CD4-positive, alpha-beta T cell treated with Interleukin-4 for 1 hour (primary cell): ENCODE measurements around the gene HEPACAM.
A peak's percentile ranks its signal among the peaks of the same experiment; 100 is the strongest.

Experiments
- DNase-seq, 2 donors: peaks; one replicate each; pipeline ENCODE4 v3.0.0-alpha.2; 2020 to 2022

HEPACAM gene

DNA sequence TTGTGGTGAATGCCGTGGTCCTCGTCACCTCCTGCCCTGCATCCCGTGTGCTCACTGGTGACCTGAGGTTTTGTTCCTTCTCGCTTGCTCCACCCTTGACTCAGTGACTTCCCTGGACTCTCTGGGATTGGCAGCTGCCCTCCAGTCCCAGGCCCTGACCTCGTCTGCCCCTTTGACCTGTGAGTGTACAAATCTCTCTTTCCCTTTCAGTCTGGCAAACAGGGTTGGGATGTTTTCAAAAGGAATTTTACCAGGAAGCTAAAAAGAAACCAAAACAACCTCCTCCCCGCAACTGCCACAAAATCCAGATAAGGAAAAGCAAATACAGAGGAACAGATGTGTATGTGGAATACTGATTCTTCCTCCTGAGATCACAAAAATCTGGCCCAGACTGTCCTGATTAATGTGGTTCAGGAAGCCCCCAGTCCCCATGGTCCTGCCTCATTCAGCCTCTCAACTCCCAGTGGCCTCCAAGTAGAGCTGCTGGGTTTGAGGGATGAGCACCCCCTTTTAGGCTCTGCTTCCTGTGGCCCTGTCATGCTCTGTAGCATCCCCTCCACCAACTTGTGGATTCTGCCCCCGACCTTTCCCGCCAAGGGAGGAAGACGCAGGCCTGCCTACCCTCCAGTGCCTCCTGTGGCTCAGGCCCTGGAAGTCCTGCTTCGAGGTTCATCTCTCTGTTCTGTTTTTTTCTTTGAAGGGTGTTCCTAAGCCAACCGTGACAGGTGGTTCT, 53.3 kb downstream of the HEPACAM start:
- peak in 1 of 2 donors; percentile 5 for DNase-seq

- no peak for DNase-seq
Measured at GRCh38 chr11:124880958-124881357, 54.9 kb downstream of the HEPACAM start.

GRCh38 chr11:124880290-124880611, 55.6 kb downstream of the HEPACAM start:
- DNase-seq, result no peak

DNA sequence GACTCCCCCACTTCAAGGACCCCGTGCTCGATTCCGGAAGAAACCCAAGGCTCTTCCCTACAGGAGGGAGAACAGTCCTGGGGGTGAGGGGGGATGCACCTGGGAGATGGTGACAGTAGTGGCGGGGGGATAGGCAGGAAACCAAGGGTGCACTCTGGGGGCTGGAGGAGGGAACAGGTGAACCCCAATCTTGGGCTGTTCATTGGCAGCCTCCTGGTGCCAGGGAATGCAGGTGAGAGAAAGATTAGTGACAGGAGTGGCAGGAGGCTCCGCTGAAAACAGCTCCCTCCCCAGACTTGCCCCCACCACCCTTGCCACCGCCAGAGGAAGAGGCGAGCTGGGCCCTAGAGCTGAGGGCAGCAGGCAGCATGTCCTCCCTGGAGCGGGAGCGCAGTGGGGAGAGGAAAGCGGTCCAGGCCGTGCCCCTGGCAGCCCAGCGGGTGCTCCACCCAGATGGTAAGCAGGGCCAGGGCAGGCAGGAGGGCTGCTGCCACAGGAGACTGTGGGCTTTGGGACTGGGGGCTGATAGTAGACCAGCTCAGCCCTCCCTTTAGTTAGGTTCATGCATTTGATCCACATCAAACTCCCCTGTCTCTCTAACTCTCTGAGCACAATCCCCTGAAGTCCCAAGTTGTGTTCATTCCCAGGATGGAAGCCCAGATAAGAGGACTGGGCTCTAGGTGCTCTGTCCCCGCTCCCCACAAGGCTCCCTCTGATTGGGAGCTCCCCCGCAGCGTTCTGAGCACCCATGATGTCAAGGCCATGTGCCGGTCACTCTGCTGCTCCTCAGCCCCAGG, 56.2 kb downstream of the HEPACAM start:
- no peak for DNase-seq

DNA sequence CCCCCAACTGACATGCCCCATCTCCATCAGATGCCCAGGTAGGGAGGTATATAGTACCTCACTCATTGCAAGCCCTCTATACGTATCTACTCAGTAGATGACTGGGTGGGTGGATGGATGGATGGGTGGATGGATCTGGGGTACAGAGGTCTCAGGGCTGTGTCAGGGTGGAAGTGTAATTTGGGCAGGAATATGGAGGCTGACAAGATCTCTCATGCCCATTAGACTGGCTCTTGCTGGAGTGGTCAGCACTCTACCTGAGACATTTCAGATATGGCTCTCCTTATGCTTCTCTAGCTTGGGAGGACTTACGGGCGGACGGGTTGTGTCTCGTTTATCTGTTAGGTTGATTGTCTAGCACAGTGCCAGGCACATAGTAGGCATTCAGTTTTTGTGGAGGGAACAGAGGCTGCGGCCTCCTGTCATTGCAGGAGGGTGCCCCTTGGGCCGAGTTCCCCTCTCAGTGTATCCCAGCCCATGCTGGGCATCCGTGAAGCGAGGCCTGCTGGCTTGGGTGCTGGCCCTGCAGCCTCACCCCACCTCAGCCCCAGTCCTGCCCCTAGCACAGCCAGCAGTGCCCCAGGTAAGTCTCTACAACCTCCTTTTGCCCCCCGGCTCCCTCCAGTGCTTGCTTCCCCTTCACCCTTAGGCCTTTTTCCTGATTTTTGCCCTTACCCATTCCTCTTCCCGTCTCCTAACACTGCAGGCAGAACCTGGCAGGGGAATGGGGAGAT, 56.9 kb downstream of the HEPACAM start:
- DNase-seq, result no peak

- no peak for DNase-seq
Measured at GRCh38 chr11:124877910-124878758, 57.7 kb downstream of the HEPACAM start.

- no peak for DNase-seq
Measured at GRCh38 chr11:124877631-124877909, 58.3 kb downstream of the HEPACAM start.

DNA sequence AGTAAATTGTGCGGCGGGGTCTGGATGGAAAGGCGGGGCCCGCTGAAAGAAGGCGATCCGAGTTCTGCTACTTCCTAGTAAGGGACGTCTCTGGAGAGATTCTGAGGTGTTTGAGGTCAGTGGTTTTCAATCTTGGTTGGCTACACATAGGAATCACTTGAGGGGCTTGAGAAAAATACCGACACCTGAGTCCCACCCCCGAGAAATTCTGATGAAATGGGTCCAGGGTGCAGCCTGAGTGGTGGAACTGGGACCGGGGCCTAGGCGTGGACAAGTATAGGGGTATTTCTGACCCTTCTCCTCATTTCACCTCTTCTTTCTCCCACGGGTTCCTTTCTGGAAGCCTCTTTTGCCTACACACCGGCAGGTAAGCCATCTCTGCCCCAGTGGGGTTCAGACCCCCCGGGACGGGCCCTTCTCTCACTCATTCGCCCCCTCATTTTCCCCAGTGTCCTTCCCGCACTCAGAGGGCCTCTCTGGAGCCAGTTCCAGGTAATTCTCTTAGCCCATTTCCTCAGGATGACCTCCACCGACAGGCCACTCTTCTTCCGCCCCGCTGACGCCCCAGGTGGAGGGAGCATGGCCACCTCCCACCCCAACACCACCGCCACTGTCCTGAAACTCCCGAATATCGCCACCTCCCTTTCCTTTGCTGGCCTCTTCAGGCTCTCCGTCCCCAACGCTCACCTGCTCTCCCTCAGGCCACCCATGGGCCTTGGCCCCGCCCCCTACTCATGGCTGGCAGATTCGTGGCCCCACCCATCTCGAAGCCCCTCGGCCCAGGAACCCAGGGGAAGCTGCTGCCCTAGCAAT, 58.8 kb downstream of the HEPACAM start:
- no peak for DNase-seq

- DNase-seq, result peak; percentile 82 to 83
Measured at GRCh38 chr11:124875943-124876817, 59.7 kb downstream of the HEPACAM start.

DNA sequence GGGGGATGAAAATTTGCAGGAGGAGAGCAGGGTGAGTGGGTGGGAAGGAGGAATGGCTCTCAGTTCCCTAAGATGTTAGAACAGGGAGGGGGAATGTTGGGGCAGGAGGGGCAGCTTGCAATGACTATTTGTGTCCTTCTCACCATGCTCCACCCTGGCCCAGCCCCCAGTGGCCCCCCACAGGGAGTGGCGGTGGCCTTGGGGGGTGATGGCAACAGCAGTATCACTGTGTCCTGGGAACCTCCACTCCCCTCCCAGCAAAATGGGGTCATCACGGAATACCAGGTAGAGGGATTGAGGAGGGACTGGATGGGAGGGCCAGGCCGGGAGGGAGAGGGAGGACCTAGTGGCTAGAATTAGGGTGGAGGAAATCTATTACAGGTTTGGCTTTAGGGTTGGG, 60.4 kb downstream of the HEPACAM start:
- no peak for DNase-seq

DNA sequence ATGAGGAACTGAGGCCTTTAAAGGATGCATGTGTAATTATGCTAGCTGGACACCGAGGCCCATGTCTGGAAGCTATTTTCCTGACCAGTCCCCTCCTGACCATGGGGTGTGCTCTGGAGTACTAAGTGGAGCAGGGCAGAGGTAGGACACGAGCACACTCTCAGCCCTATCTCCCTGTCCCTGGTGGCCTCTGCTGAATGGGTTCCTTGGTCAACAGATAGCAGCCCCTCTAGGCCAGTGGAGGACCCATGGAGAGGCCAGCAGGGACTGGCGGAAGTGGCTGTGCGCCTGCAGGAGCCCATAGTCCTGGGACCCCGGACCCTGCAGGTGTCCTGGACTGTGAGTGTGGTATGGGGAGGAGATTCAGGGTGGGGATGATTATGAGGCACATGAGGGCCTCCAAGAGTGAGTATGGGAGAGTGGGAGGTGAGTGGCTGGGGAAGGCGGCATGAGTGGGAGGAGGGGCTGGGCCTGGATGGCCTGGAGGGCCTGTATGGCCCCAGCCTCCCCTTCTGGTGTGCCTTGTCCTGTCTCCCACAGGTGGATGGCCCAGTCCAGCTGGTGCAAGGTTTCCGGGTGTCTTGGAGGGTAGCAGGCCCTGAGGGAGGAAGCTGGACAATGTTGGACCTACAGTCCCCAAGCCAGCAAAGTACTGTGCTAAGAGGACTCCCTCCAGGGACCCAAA, 61.1 kb downstream of the HEPACAM start:
- no peak for DNase-seq

GRCh38 chr11:124873951-124874350, 61.9 kb downstream of the HEPACAM start:
- DNase-seq, result no peak

GRCh38 chr11:124872741-124873140, 63.1 kb downstream of the HEPACAM start:
- no peak for DNase-seq

DNA sequence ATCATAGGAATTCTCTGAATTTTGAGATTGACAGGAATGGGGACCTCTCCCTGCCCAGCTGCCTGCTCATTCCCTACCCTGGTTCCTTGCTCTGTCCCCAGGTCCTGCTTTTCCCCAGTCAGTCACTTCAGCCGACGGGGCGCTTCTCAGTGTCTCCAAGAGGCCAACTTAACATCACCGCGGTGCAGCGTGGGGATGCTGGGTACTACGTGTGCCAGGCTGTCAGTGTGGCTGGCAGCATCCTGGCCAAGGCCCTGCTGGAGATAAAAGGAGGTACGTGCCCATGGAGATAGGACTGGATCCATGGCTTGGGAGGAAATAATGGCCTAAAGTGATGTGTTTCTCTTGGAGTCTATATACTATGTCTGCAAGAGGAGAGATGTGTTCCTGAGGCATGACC, 63.6 kb downstream of the HEPACAM start:
- no peak for DNase-seq

- DNase-seq, result no peak
Measured at GRCh38 chr11:124870430-124870829, 65.4 kb downstream of the HEPACAM start.

- no peak for DNase-seq
Measured at GRCh38 chr11:124869856-124870387, 65.9 kb downstream of the HEPACAM start.

DNA sequence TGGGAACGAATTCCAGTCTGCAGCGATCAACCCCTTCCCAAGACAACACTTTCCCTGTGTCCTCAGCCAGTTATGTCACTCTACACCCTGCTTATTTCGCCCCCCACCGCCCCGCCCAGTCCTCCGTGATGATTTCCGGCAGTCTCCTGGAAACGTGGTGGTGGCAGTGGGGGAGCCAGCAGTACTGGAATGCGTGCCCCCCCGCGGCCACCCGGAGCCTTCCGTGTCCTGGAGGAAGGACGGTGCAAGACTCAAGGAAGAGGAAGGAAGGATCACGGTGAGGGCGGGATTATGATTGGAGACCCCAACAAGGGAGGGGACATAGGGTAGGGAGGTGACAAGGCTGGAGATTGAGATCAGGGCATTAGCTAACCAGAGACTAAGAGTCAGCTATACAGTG, 66.5 kb downstream of the HEPACAM start:
- no peak for DNase-seq
